HG03103 (cell line): ENCODE data around the gene ATP6V1B1.
A peak's percentile ranks its signal among the peaks of the same experiment; 100 is the strongest.

ENCODE experiments used
- ATAC-seq: cut with Tn5 transposase; IDR thresholded peaks from one replicate; pipeline ENCODE4 v1.9.1; 2021; ENCODE audit warnings: low read depth; ENCODE audit not compliant: unreplicated experiment

Gene ATP6V1B1

GRCh38 chr2:70942396-70943204 lies 6.9 kb downstream of the ATP6V1B1 start:
- ATAC-seq, result no peak

- ATAC-seq, result no peak
These were observed 7.6 kb downstream of the ATP6V1B1 start for GRCh38 chr2:70943205-70943871.

GRCh38 chr2:70944111-70944690 lies 8.5 kb downstream of the ATP6V1B1 start:
- no peak for ATAC-seq

GRCh38 chr2:70946832-70947442 lies 11.2 kb downstream of the ATP6V1B1 start:
- ATAC-seq, result no peak

DNA sequence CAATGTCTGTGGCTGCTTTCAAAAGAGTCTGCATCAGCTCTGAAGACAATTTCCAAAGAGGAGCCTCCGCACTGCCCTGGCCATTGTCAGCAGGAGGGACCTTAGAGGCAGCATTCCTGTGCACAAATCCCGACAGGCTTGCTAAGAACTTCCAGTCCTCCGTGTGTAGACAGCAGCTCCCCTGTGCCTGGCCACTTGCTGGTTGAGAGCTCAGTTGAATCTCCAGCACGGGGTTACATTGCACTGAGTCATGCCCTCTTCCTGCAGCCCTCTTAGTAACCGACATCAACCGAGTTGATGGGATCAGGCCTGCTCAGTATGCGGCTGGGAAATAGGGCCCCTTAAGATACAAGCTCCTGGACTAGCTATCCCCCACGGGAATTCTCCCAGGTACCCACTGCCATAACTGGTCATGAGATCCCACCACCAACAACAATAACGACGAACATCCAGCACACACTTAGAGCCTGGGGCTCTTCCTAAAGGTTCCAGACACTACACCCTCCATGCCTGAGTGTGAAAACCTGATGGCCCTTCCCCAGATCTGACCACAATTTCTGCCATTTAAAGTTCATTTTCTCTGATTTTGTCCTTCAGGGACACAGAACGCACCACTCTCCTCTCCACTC lies 12.0 kb downstream of the ATP6V1B1 start:
- no peak for ATAC-seq

GRCh38 chr2:70948337-70949003 lies 12.8 kb downstream of the ATP6V1B1 start:
- peak; percentile 81 for ATAC-seq

GRCh38 chr2:70949086-70949485 lies 13.4 kb downstream of the ATP6V1B1 start:
- ATAC-seq, result no peak

- ATAC-seq, result no peak
These were observed 19.2 kb downstream of the ATP6V1B1 start for GRCh38 chr2:70954886-70955285.

DNA sequence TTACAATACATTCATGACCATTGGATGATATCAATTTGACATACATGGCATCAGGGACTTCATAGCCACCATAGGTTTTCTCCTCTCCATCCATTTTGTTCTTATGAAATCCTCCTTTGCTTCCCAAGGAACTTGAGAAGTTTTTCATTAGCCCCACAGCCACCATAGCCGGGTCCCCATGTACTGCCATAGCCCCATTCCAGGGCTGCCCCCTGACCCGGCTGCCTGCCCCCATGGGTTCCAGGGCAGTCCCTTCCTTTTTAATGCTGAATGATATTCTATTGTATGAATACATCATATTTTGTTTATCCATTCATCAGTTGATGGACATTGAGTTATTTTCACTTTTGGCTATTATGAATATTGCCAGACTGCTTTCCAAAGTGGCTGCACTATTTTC lies 20.4 kb downstream of the ATP6V1B1 start:
- ATAC-seq, result no peak

DNA sequence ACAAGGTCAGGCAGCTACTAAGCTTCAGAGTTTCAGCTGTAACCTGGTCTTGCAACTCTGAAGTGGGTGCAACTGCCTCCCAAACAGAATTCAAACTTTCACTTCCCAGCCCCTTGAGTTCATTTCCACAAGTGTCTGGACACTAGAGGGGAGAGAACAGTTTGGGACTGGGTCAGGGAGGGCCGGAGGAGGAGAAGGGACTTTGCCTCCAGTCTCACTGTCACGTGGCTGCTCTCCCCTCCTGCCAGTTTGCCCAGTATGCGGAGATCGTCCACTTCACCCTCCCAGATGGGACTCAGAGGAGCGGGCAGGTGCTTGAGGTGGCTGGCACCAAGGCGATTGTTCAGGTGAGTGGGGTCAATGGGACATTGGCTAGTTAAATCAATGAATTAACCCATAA lies 22.1 kb downstream of the ATP6V1B1 start:
- no peak for ATAC-seq

DNA sequence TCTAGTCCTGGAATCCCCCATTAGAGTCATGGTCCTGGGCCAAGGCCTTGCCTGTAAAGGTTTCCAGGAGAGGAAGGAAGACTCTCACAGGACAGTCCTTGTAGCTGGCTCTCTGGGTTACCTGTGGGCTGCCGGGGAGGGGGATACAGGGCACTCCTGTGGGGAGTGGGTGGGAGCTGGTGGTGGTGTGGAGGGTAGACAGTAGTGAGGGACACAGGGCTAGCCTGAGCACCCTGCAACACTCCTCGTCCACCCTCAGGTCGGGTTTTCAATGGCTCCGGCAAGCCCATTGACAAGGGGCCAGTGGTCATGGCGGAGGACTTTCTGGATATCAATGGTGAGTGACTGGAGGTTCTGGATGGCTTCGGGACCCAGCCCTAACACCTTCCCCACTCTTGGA lies 23.1 kb downstream of the ATP6V1B1 start:
- no peak for ATAC-seq

GRCh38 chr2:70959271-70959761 lies 23.6 kb downstream of the ATP6V1B1 start:
- no peak for ATAC-seq

GRCh38 chr2:70959851-70960832 lies 24.4 kb downstream of the ATP6V1B1 start:
- no peak for ATAC-seq

GRCh38 chr2:70960833-70961647 lies 25.3 kb downstream of the ATP6V1B1 start:
- no peak for ATAC-seq

DNA sequence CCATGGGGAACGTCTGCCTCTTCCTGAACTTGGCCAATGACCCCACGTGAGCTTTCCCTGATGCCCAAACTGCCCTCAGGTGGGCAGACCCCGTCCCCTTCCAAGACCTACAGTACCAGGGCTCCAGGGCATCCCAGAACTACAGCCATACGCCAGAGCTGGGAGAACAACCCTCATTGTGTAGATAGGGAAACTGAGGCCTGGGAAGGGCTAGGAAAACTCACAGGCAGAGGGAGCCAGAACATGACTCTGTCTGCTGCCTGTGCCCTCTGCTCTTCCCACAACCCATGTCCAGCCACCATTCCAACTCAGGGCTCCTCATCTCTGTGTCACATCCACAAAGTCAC lies 25.9 kb downstream of the ATP6V1B1 start:
- ATAC-seq, result no peak

GRCh38 chr2:70962211-70962884 lies 26.6 kb downstream of the ATP6V1B1 start:
- no peak for ATAC-seq
